Measurements from ENCODE around the gene RPS16.

Gene RPS16

GRCh38 chr19:39384839-39385568, 50.7 kb downstream of the RPS16 start:
- TF ChIP-seq, protein P1, sequence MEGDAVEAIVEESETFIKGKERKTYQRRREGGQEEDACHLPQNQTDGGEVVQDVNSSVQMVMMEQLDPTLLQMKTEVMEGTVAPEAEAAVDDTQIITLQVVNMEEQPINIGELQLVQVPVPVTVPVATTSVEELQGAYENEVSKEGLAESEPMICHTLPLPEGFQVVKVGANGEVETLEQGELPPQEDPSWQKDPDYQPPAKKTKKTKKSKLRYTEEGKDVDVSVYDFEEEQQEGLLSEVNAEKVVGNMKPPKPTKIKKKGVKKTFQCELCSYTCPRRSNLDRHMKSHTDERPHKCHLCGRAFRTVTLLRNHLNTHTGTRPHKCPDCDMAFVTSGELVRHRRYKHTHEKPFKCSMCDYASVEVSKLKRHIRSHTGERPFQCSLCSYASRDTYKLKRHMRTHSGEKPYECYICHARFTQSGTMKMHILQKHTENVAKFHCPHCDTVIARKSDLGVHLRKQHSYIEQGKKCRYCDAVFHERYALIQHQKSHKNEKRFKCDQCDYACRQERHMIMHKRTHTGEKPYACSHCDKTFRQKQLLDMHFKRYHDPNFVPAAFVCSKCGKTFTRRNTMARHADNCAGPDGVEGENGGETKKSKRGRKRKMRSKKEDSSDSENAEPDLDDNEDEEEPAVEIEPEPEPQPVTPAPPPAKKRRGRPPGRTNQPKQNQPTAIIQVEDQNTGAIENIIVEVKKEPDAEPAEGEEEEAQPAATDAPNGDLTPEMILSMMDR (IDR thresholded peaks at IDR 0.05; ENCODE audit: control insufficient read depth, insufficient read depth, low read depth, low read length, missing control alignments) = no peak
- no peak for DNase-seq (ENCODE audit: low read depth)
- H3K4me3 ChIP-seq (ENCODE audit: control insufficient read depth, low read depth, low read length) = no peak overlapping the region
